Measurements from ENCODE around the gene DGKD. TPM values are rescaled to one million over a fixed set of nuclear protein-coding genes. Genes with fewer than 3 reads are reported as not detected.

Gene DGKD
- total RNA-seq, 1 donor from 2014 or later = 188 TPM

DNA sequence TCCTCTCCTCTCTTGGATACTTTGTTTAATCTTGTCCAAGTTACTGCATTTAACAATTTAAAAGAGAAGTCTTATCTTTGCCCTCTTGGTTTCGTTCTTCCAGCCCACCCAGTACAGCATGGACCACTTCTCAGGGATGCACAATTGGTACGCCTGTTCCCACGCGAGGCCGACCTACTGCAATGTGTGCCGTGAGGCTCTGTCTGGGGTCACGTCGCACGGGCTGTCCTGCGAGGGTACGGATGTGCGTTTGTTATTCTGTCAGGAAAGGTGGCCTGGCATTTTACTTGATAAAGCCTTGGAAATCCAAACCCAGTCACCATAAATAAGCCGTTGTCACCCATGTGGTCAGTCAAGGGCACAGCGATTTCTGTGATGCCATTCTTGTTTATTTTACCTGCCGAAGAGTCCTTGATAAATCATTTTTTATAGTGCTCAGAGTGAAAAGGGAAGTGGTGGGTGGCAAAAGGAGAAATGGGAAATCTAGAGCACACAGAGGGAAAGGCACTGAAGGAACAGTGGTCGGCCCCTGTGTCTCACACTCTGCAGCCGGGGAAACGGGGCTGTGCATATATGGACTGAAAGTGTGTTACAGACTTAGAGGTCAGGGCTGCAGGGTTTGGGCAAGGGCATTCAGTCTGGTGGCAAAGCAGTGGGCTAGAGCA is 80.5 kb downstream of the DGKD start:
- Mint-ChIP-seq H3K4me3 (peak overlapping the region; percentile 8), H3K27ac (peak overlapping the region; percentile 54), H3K4me1 (peaks cover 36% of the 10 kb centered on the region), H3K9me3 (no peaks in the 10 kb centered on the region), H3K27me3 (no peaks in the 10 kb centered on the region), H3K36me3 (ENCODE audit: low read depth) (peaks cover 81% of the 10 kb centered on the region)
- TF ChIP-seq, protein P1, sequence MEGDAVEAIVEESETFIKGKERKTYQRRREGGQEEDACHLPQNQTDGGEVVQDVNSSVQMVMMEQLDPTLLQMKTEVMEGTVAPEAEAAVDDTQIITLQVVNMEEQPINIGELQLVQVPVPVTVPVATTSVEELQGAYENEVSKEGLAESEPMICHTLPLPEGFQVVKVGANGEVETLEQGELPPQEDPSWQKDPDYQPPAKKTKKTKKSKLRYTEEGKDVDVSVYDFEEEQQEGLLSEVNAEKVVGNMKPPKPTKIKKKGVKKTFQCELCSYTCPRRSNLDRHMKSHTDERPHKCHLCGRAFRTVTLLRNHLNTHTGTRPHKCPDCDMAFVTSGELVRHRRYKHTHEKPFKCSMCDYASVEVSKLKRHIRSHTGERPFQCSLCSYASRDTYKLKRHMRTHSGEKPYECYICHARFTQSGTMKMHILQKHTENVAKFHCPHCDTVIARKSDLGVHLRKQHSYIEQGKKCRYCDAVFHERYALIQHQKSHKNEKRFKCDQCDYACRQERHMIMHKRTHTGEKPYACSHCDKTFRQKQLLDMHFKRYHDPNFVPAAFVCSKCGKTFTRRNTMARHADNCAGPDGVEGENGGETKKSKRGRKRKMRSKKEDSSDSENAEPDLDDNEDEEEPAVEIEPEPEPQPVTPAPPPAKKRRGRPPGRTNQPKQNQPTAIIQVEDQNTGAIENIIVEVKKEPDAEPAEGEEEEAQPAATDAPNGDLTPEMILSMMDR (IDR thresholded peaks at IDR 0.05) = no peak
- CTCF ChIA-PET = interaction anchor here (1.0 to 3.4 kb wide), 4 partner anchors 9 to 63 kb away, joined by 3 to 16 read pairs (median 8); no protein-coding TSS in a partner anchor
- intact Hi-C loops (cut with micrococcal nuclease) = loop anchor here (2.0 kb wide), 1 partner anchor 16 kb away; no protein-coding TSS in a partner anchor
- POLR2A ChIA-PET = no interaction called here
- peak; percentile 10 for DNase-seq
- no peak for ATAC-seq (ENCODE audit: low read depth)

DNA sequence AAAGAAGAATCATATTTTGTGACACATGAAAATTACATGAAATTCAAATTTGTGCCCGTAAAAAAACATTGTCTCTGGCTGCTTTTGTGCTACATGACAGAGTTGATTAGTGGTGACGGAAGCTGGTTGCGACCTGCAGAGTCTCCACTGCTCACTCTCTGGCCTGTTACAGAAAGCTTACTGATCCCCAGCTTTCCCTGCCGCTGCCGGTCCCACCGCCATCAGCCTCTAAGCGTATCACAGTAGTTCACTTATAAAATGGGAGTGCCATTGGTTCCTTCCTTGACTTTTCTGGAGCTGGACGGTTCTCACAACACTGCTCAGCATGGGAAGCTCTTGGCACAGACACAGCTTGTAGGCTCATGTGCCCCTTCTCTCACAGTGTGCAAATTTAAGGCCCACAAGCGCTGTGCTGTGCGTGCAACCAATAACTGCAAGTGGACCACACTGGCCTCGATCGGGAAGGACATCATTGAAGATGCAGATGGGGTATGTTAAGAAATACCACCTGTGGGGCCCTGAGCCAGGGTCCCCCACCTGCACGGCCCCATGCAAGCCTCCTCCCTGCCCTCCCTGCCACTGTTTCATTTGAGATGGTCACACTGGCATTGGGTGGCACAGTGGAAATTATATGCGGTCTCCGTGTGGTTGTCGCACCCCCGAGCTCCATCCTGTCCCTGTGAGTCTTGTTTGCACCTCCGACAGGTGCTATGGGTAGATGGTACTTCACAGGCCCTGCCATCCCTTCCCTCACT is 81.3 kb downstream of the DGKD start:
- peaks cover 86% of the 10 kb centered on the region for H3K36me3 Mint-ChIP-seq (ENCODE audit: low read depth)
- peak overlapping the region; percentile 54 for H3K27ac Mint-ChIP-seq
- DNase-seq (peak; percentile 4), ATAC-seq (ENCODE audit: low read depth) (no peak)
- H3K4me1 Mint-ChIP-seq = peaks cover 32% of the 10 kb centered on the region
- CTCF ChIA-PET = interaction anchor here (1.0 to 3.4 kb wide), 4 partner anchors 8 to 63 kb away, joined by 3 to 16 read pairs (median 8); no protein-coding TSS in a partner anchor
- POLR2A ChIA-PET = no interaction called here
- H3K4me3 Mint-ChIP-seq = no peak overlapping the region
- intact Hi-C loops (cut with micrococcal nuclease) = loop anchor here (2.0 kb wide), 1 partner anchor 17 kb away; no protein-coding TSS in a partner anchor
- H3K27me3 Mint-ChIP-seq = no peaks in the 10 kb centered on the region
- H3K9me3 Mint-ChIP-seq = no peaks in the 10 kb centered on the region
- TF ChIP-seq, protein P1 (IDR thresholded peaks at IDR 0.05) = no peak

- no peaks in the 10 kb centered on the region for H3K27me3 Mint-ChIP-seq
- peaks cover 28% of the 10 kb centered on the region for H3K4me1 Mint-ChIP-seq
- peaks cover 86% of the 10 kb centered on the region for H3K36me3 Mint-ChIP-seq (ENCODE audit: low read depth)
- ChIA-PET CTCF (interaction anchor here (1.0 to 3.4 kb wide), 4 partner anchors 7 to 32 kb away, joined by 3 to 16 read pairs (median 12); no protein-coding TSS in a partner anchor), POLR2A (no interaction called here)
- DNase-seq (peak; percentile 4), ATAC-seq (ENCODE audit: low read depth) (no peak)
- H3K4me3 Mint-ChIP-seq = no peak overlapping the region
- TF ChIP-seq, protein P1 (IDR thresholded peaks at IDR 0.05) = no peak
- no peak overlapping the region for H3K27ac Mint-ChIP-seq
- intact Hi-C loops (cut with micrococcal nuclease) = no loop called here
- H3K9me3 Mint-ChIP-seq = no peaks in the 10 kb centered on the region
Observed at GRCh38 chr2:233436191-233436581, 81.9 kb downstream of the DGKD start.

DNA sequence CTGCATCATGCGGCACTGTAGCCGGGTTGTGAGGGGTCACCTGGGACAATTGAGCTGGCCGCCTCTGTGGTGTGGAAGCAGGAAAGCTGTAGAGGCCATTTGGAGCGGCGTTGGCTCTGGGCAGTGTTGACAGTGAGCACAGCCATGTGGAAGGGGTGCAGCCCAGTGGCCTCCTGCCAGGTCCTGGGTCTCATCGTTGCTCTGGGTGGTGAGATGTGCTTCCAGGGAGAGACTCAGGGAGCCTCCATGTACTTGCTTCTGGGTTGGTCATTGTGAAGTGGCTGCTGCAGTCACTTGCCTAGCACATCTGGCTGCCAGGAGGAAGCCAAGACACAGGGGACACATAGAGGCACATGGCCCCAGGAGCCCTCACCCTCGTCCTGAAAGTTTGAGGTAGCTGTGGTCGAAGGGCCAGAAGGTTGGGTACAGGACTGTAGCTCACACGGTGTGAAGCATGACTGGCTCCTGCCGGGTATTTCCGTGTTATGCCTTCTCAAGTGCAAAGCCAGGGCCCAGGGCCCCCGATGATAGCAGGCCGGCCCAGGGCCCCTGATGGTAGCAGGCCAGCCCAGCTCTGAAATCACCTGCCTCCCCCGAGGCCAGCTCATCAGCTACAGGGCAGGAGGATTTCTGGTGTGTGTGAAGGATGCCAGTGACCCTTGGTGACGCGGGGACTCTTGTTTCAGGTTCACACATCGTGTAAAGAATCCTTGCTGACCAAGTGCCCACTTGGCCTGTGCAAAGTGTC is 82.6 kb downstream of the DGKD start:
- Mint-ChIP-seq H3K27ac (peak overlapping the region; percentile 41), H3K36me3 (ENCODE audit: low read depth) (peaks cover 86% of the 10 kb centered on the region), H3K9me3 (no peaks in the 10 kb centered on the region), H3K27me3 (no peaks in the 10 kb centered on the region), H3K4me3 (no peak overlapping the region), H3K4me1 (peaks cover 29% of the 10 kb centered on the region)
- DNase-seq = peak; percentile 9
- CTCF ChIA-PET = interaction anchor here (2.7 kb wide), 1 partner anchor 33 kb away, joined by 12 read pairs; no protein-coding TSS in a partner anchor
- ATAC-seq (ENCODE audit: low read depth) = no peak
- POLR2A ChIA-PET = interaction anchor here (1.4 kb wide), 1 partner anchor 18 kb away, joined by 5 read pairs; no protein-coding TSS in a partner anchor
- intact Hi-C loops (cut with micrococcal nuclease) = no loop called here
- TF ChIP-seq, protein P1 (IDR thresholded peaks at IDR 0.05) = no peak
